ENCODE measurements around the gene DSCAM. TPM values are rescaled to one million over a fixed set of nuclear protein-coding genes. Genes with fewer than 3 reads are reported as not detected.

DSCAM gene
- total and polyA plus RNA-seq, 12 donors, result under 0.01 to 0.11 (median 0.07) TPM; not detected in 5

DNA sequence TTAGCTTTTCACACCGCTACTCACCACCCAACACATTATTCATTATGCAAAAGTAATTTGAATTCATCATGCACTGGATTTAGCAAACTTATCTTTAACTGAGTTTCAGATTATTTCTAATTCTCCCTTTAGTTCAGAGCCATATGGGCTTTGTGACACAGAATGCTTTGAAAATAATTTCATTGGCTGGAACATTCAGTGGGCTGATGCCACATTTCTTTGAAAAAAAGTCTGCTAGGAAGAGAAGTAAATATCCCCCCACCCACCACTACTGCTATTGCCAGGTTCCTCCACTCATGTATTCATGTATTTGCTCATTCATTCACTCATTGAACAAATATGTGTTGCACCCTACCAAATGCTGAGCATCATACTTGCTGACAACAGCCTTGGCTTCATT lies 280.5 kb downstream of the DSCAM start:
- Histone ChIP-seq H3K27me3 (no peaks in the 10 kb centered on the region), H3K27ac (no peak overlapping the region), H3K4me3 (no peak overlapping the region), H3K4me1 (replicated peaks in 1 of 2) (no peaks in the 10 kb centered on the region), H3K36me3 (replicated peaks in 1 of 2) (no peaks in the 10 kb centered on the region), H3K9me3 (replicated peaks in 1 of 3) (no peaks in the 10 kb centered on the region)
- WGBS, 4 donors, result 45 to 91% (median 71%) methylated on average over 1 of the region's 1 CpG
- intact Hi-C loops (cut with DNase I), result no loop called here
- DNase-seq, result no peak
- TF ChIP-seq, protein P1, sequence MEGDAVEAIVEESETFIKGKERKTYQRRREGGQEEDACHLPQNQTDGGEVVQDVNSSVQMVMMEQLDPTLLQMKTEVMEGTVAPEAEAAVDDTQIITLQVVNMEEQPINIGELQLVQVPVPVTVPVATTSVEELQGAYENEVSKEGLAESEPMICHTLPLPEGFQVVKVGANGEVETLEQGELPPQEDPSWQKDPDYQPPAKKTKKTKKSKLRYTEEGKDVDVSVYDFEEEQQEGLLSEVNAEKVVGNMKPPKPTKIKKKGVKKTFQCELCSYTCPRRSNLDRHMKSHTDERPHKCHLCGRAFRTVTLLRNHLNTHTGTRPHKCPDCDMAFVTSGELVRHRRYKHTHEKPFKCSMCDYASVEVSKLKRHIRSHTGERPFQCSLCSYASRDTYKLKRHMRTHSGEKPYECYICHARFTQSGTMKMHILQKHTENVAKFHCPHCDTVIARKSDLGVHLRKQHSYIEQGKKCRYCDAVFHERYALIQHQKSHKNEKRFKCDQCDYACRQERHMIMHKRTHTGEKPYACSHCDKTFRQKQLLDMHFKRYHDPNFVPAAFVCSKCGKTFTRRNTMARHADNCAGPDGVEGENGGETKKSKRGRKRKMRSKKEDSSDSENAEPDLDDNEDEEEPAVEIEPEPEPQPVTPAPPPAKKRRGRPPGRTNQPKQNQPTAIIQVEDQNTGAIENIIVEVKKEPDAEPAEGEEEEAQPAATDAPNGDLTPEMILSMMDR (IDR thresholded peaks at IDR 0.05), result no peak
- TF ChIP-seq POLR2A (IDR thresholded peaks at IDR 0.05), result no peak

DNA sequence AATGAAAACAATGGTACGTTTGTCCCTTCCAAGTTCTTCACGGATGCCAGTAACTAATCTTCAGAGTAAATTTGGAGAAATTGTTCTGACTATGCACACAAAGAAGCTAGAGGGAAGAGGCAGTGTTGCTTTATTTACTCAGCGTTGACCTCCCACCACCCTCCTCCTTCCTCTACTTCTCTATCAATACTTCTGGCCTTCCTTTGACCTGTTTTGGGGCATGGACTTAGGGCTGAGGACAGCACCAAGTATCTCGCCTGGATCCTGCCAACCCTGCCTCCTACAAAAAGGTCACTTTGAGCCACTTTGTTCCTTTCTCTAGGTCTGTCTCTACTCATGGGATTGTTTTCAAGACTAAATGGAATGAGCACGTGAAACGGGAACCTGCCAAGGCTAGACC lies 282.6 kb downstream of the DSCAM start:
- Histone ChIP-seq H3K27ac (peak overlapping the region in 1 of 5 donors; percentile 36), H3K4me1 (replicated peaks in 1 of 2) (no peaks in the 10 kb centered on the region), H3K27me3 (no peaks in the 10 kb centered on the region), H3K9me3 (replicated peaks in 1 of 3) (no peaks in the 10 kb centered on the region), H3K36me3 (replicated peaks in 1 of 2) (no peaks in the 10 kb centered on the region), H3K4me3 (no peak overlapping the region)
- WGBS, 4 donors, result 51 to 62% (median 52%) methylated on average over 6 of the region's 6 CpGs
- DNase-seq, result no peak
- no peak for TF ChIP-seq POLR2A (IDR thresholded peaks at IDR 0.05)
- TF ChIP-seq, protein P1 (IDR thresholded peaks at IDR 0.05), result no peak
- intact Hi-C loops (cut with DNase I), result no loop called here

DNA sequence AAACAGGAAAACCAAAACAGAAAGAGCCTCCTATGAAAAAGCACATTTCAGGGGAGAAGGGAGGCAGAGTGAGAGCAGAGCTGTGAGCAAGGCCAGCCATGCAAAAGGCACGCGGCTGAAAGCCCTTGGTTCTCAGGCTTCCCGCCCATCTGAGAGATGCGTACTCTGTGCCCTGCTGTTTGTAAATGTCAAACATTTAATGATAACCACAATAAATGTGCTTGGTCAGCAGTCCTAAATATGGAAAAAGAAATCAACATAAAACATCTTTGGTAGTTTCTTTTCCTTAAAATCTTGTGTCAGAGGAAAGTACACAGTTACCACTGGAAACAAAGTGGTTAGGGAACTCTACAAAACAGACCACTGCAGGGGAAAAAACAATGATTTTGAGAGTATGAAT lies 283.1 kb downstream of the DSCAM start:
- Histone ChIP-seq H3K36me3 (replicated peaks in 1 of 2) (no peaks in the 10 kb centered on the region), H3K27me3 (no peaks in the 10 kb centered on the region), H3K9me3 (replicated peaks in 1 of 3) (no peaks in the 10 kb centered on the region), H3K4me1 (replicated peaks in 1 of 2) (no peaks in the 10 kb centered on the region), H3K4me3 (no peak overlapping the region), H3K27ac (no peak overlapping the region)
- peak in 2 of 7 donors; percentile 19 to 21 for DNase-seq
- intact Hi-C loops (cut with DNase I), result no loop called here
- no peak for TF ChIP-seq POLR2A (IDR thresholded peaks at IDR 0.05)
- TF ChIP-seq, protein P1 (IDR thresholded peaks at IDR 0.05), result no peak
- WGBS, 4 donors, result 19 to 34% (median 21%) methylated on average over 4 of the region's 4 CpGs

DNA sequence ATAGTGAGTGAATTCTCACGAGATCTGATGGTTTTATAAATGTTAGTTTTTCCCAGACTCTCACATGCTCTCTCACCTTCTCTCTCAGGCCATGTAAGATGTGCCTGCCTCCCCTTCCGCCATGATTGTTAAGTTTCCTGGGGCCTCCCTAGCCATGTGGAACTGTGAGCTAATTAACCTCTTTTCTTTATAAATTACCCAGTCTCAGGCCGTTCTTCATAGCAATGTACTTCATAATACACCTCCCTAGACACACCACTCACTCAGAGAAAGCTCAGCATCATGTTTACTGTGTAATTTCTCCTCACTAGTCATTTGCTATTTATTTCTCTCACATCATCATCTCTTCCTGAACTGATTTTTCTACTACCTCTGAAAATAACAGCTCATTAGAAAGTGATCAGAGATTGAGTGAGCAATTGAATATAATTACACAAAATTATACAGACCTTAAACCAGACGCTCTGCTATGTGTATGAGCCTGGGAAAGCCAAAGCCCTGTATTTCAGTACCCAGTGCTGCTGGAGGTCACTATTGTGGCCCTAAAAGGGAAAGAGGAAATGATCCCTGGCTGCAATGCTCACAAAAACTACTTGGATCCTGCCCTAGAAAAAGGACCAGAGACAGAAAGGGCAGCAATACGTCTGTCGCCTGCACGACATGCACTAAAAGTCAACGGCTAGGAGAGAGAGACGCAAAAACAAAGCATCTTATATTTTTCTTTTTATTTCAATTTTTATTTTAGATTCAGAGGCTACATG lies 284.5 kb downstream of the DSCAM start:
- Histone ChIP-seq H3K4me1 (replicated peaks in 1 of 2) (no peaks in the 10 kb centered on the region), H3K36me3 (replicated peaks in 1 of 2) (no peaks in the 10 kb centered on the region), H3K9me3 (replicated peaks in 1 of 3) (no peaks in the 10 kb centered on the region), H3K4me3 (no peak overlapping the region), H3K27me3 (no peaks in the 10 kb centered on the region), H3K27ac (no peak overlapping the region)
- intact Hi-C loops (cut with DNase I), result no loop called here
- DNase-seq, result no peak
- no peak for TF ChIP-seq POLR2A (IDR thresholded peaks at IDR 0.05)
- TF ChIP-seq, protein P1 (IDR thresholded peaks at IDR 0.05), result no peak
- 48 to 65% (median 59%) methylated on average over 9 of the region's 9 CpGs for WGBS, 4 donors
